Loucy (cell line): ENCODE results near the gene C11orf68.

ENCODE experiments used
- H2AFZ ChIP-seq: fragments of 200-600 bp; sonication (generic); 2 replicates; pipeline ENCODE4 v1.6.0; 2016; ENCODE audit warnings: antibody characterized with exemption, mild to moderate bottlenecking, low read length, moderate library complexity
- H3F3A ChIP-seq: fragments of 200-600 bp; 2 replicates; pipeline ENCODE4 v1.6.0; 2016; ENCODE audit warnings: antibody characterized with exemption, low read depth, mild to moderate bottlenecking
- H3K27me3 ChIP-seq: fragments of 200-600 bp; sonication (generic); 2 replicates; pipeline ENCODE4 v1.6.1; 2014; ENCODE audit warnings: low read length, mild to moderate bottlenecking; ENCODE audit not compliant: insufficient read depth, poor library complexity, severe bottlenecking
- H3K36me3 ChIP-seq: fragments of 200-600 bp; sonication (generic); 2 replicates; pipeline ENCODE4 v1.6.1; 2016; ENCODE audit warnings: low read length; ENCODE audit not compliant: insufficient read depth
- H3K4me1 ChIP-seq: fragments of 200-600 bp; sonication (generic); 2 replicates; pipeline ENCODE4 v1.5.1; 2014; ENCODE audit warnings: low read length, mild to moderate bottlenecking; ENCODE audit not compliant: insufficient read depth, poor library complexity, severe bottlenecking
- H3K4me2 ChIP-seq: fragments of 200-600 bp; sonication (generic); 2 replicates; pipeline ENCODE4 v1.6.0; 2014; ENCODE audit warnings: antibody characterized with exemption, low read length, low read depth, mild to moderate bottlenecking; ENCODE audit not compliant: poor library complexity, severe bottlenecking
- H3K4me3 ChIP-seq: fragments of 200-600 bp; sonication (generic); 2 replicates; pipeline ENCODE4 v1.5.1; 2014; ENCODE audit warnings: low read length, mild to moderate bottlenecking, mixed read lengths; ENCODE audit not compliant: poor library complexity, severe bottlenecking
- H3K79me2 ChIP-seq: fragments of 200-600 bp; sonication (generic); 2 replicates; pipeline ENCODE4 v1.6.1; 2014; ENCODE audit warnings: low read length; ENCODE audit not compliant: insufficient read depth
- H3K9ac ChIP-seq: fragments of 200-600 bp; sonication (generic); 2 replicates; pipeline ENCODE4 v1.6.0; 2014; ENCODE audit warnings: mild to moderate bottlenecking, low read depth, low read length, moderate library complexity; ENCODE audit not compliant: poor library complexity, severe bottlenecking
- H3K9me2 ChIP-seq: fragments of 200-600 bp; sonication (generic); replicated peaks from 2 replicates; pipeline ENCODE4 v1.6.1; 2016; ENCODE audit warnings: low read depth, low read length, mixed read lengths
- H3K9me3 ChIP-seq: fragments of 200-600 bp; sonication (generic); 2 replicates; pipeline ENCODE4 v1.6.1; 2014; ENCODE audit warnings: mild to moderate bottlenecking, antibody characterized with exemption, low read length, low read depth; ENCODE audit not compliant: insufficient read depth
- H4K20me1 ChIP-seq: fragments of 200-600 bp; sonication (generic); 2 replicates; pipeline ENCODE4 v1.6.0; 2014; ENCODE audit warnings: antibody characterized with exemption, low read length, mild to moderate bottlenecking; ENCODE audit not compliant: insufficient read depth, poor library complexity, severe bottlenecking
- CTCF ChIP-seq: fragments of 200-600 bp; sonication (generic); conservative IDR thresholded peaks from 2 replicates; pipeline ENCODE4 v1.5.1; 2014; ENCODE audit warnings: mild to moderate bottlenecking, antibody characterized with exemption, low read length
- EZH2phosphoT487 ChIP-seq: fragments of 200-600 bp; IDR thresholded peaks from 2 replicates; pipeline ENCODE4 v1.6.1; 2018; ENCODE audit warnings: antibody characterized with exemption, mild to moderate bottlenecking, moderate library complexity, borderline replicate concordance

The C11orf68 gene

GRCh38 chr11:65885231-65885630 lies 33.6 kb downstream of the C11orf68 start:
- peak overlapping the region; percentile 92 for H3K4me2 ChIP-seq
- peaks cover 41% of the 10 kb centered on the region for H3K79me2 ChIP-seq
- no peaks in the 10 kb centered on the region for H3K27me3 ChIP-seq
- H3K4me3 ChIP-seq: peak overlapping the region; percentile 57
- no peak overlapping the region for H2AFZ ChIP-seq
- peak overlapping the region; percentile 53 for H3K9ac ChIP-seq
- peaks cover 11% of the 10 kb centered on the region; the same call in 1 of the 2 replicates for H3K36me3 ChIP-seq
- no peaks in the 10 kb centered on the region for H3F3A ChIP-seq
- peaks cover 6% of the 10 kb centered on the region for H4K20me1 ChIP-seq
- TF ChIP-seq EZH2phosphoT487: no peak
- no peak for TF ChIP-seq CTCF
- H3K9me3 ChIP-seq: no peaks in the 10 kb centered on the region
- peaks cover 60% of the 10 kb centered on the region for H3K4me1 ChIP-seq
- no peaks in the 10 kb centered on the region for H3K9me2 ChIP-seq

GRCh38 chr11:65884716-65885092 lies 34.2 kb downstream of the C11orf68 start:
- no peaks in the 10 kb centered on the region for H3K9me3 ChIP-seq
- no peak overlapping the region for H2AFZ ChIP-seq
- peak overlapping the region; percentile 92 for H3K4me2 ChIP-seq
- no peaks in the 10 kb centered on the region for H3K9me2 ChIP-seq
- H3K27me3 ChIP-seq: no peaks in the 10 kb centered on the region
- H3F3A ChIP-seq: no peaks in the 10 kb centered on the region
- H4K20me1 ChIP-seq: peaks cover 6% of the 10 kb centered on the region
- H3K4me1 ChIP-seq: peaks cover 60% of the 10 kb centered on the region
- peaks cover 41% of the 10 kb centered on the region for H3K79me2 ChIP-seq
- TF ChIP-seq EZH2phosphoT487: no peak
- TF ChIP-seq CTCF: peak; percentile 100
- peak overlapping the region; percentile 53 for H3K9ac ChIP-seq
- peak overlapping the region; percentile 57 for H3K4me3 ChIP-seq
- H3K36me3 ChIP-seq: peaks cover 11% of the 10 kb centered on the region; the same call in 1 of the 2 replicates

GRCh38 chr11:65883786-65884715 lies 34.8 kb downstream of the C11orf68 start:
- peaks cover 6% of the 10 kb centered on the region for H4K20me1 ChIP-seq
- H3K9me3 ChIP-seq: no peaks in the 10 kb centered on the region
- H3K9me2 ChIP-seq: no peaks in the 10 kb centered on the region
- H3F3A ChIP-seq: no peaks in the 10 kb centered on the region
- TF ChIP-seq CTCF: no peak
- no peak for TF ChIP-seq EZH2phosphoT487
- no peaks in the 10 kb centered on the region for H3K27me3 ChIP-seq
- H3K79me2 ChIP-seq: peaks cover 41% of the 10 kb centered on the region
- peaks cover 60% of the 10 kb centered on the region for H3K4me1 ChIP-seq
- H3K9ac ChIP-seq: no peak overlapping the region
- H3K4me3 ChIP-seq: no peak overlapping the region
- H3K36me3 ChIP-seq: peaks cover 11% of the 10 kb centered on the region; the same call in 1 of the 2 replicates
- no peak overlapping the region for H2AFZ ChIP-seq
- H3K4me2 ChIP-seq: peak overlapping the region; percentile 92
